Ascending aorta (tissue), 2 donors: ENCODE measurements around the gene PEX11B. TPM values are rescaled to one million over a fixed set of nuclear protein-coding genes. Genes with fewer than 3 reads are reported as not detected.

Source experiments
- DNase-seq, 2 donors: peaks; one replicate each; pipeline ENCODE4 v3.0.0-alpha.2; 2019; ENCODE audit warnings: low spot score in 2 of 2
- H3K27ac ChIP-seq, 2 donors: fragments of 200-600 bp; sonication (generic); one replicate each; pipeline ENCODE4 v1.5.1; 2016 to 2017; ENCODE audit warnings: mild to moderate bottlenecking in 1 of 2
- H3K27me3 ChIP-seq: fragments of 200-600 bp; sonication (generic); one replicate; pipeline ENCODE4 v1.5.1; 2017
- H3K36me3 ChIP-seq, 2 donors: fragments of 200-600 bp; sonication (generic); one replicate each; pipeline ENCODE4 v1.5.1; 2016
- H3K4me1 ChIP-seq, 2 donors: fragments of 200-600 bp; sonication (generic); one replicate each; pipeline ENCODE4 v1.5.1; 2016 to 2017; ENCODE audit warnings: mild to moderate bottlenecking in 1 of 2
- H3K4me3 ChIP-seq, 2 donors: fragments of 200-600 bp; sonication (generic); one replicate each; pipeline ENCODE4 v1.5.1; 2016 to 2017; ENCODE audit warnings: mild to moderate bottlenecking in 1 of 2
- H3K9me3 ChIP-seq, 2 donors: fragments of 200-600 bp; sonication (generic); one replicate each; pipeline ENCODE4 v1.5.1; 2016
- intact Hi-C: fragments of 100-400 bp; cut with DNase I; formaldehyde crosslinking; loops from one replicate; pipeline ENCODE4 v1.15.1; 2023
- total RNA-seq: library from RNA; depleted of rRNA; stranded (reverse); fragments of >200 nt; gene quantifications from one replicate; pipeline ENCODE4 v1.1.0, GENCODE V29; 2016
- TF ChIP-seq, protein P1 (sequence below), 3 experiments: fragments of 200-600 bp in 2 of 3; fragments of 450-650 bp in 1 of 3; sonication (generic) in 2 of 3; IDR thresholded peaks; one replicate each; pipeline ENCODE4 v1.5.1; 2016 to 2019; ENCODE audit warnings: antibody characterized with exemption in 3 of 3, mild to moderate bottlenecking in 1 of 3, moderate library complexity in 1 of 3

The PEX11B gene
- total RNA-seq, 1 donor from 2014 or later, result 11.2 TPM

DNA sequence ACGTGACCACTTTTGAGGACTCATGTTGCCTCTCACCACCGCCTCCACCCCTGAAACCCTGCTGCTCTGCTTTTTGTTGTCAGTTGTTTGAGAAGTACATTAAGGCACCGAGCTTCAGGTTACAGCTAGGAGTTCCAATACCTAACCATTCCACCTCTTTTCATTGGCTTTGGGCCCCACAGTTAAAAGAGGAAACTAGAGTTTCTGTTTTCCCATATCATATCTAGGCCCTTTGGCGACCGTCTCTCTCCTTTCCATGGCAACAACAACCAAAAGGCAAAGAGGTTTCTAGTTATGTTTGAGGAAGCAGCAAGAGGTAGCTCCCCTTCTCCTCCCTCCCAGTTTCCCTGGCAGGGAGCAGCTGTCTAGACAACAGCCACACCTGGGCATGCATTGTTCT lies 38.7 kb downstream of the PEX11B start:
- DNase-seq, result no peak
- intact Hi-C loops, result no loop called here
- Histone ChIP-seq H3K27me3 (no peaks in the 10 kb centered on the region), H3K4me1 (no peaks in the 10 kb centered on the region), H3K4me3 (no peak overlapping the region), H3K9me3 (no peaks in the 10 kb centered on the region), H3K36me3 (no peaks in the 10 kb centered on the region), H3K27ac (no peak overlapping the region)
- TF ChIP-seq, protein P1, sequence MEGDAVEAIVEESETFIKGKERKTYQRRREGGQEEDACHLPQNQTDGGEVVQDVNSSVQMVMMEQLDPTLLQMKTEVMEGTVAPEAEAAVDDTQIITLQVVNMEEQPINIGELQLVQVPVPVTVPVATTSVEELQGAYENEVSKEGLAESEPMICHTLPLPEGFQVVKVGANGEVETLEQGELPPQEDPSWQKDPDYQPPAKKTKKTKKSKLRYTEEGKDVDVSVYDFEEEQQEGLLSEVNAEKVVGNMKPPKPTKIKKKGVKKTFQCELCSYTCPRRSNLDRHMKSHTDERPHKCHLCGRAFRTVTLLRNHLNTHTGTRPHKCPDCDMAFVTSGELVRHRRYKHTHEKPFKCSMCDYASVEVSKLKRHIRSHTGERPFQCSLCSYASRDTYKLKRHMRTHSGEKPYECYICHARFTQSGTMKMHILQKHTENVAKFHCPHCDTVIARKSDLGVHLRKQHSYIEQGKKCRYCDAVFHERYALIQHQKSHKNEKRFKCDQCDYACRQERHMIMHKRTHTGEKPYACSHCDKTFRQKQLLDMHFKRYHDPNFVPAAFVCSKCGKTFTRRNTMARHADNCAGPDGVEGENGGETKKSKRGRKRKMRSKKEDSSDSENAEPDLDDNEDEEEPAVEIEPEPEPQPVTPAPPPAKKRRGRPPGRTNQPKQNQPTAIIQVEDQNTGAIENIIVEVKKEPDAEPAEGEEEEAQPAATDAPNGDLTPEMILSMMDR (IDR thresholded peaks at IDR 0.05), result no peak

DNA sequence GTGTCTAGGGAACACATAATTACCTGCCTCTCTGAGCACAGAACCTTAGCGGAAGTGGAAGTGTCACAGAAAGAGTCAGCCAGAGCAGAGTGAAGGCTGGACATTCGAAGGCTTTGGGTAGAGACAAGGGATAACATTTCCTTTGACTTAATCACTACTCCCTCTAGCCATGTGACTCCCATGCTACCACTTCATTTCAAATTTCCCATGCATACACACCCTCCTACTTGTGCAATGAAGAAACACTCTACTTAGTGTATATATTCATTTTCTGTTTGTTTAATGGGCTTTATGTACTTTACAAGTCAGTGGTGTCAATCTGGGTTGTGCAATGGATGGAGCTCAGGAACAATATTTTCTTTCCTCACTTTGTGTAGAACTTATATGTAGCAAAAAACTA lies 39.8 kb downstream of the PEX11B start:
- no peaks in the 10 kb centered on the region for H3K9me3 ChIP-seq
- DNase-seq, result no peak
- H3K4me1 ChIP-seq, result no peaks in the 10 kb centered on the region
- TF ChIP-seq, protein P1 (IDR thresholded peaks at IDR 0.05), result no peak
- H3K27ac ChIP-seq, result no peak overlapping the region
- intact Hi-C loops, result no loop called here
- no peaks in the 10 kb centered on the region for H3K36me3 ChIP-seq
- no peak overlapping the region for H3K4me3 ChIP-seq
- H3K27me3 ChIP-seq, result no peaks in the 10 kb centered on the region

DNA sequence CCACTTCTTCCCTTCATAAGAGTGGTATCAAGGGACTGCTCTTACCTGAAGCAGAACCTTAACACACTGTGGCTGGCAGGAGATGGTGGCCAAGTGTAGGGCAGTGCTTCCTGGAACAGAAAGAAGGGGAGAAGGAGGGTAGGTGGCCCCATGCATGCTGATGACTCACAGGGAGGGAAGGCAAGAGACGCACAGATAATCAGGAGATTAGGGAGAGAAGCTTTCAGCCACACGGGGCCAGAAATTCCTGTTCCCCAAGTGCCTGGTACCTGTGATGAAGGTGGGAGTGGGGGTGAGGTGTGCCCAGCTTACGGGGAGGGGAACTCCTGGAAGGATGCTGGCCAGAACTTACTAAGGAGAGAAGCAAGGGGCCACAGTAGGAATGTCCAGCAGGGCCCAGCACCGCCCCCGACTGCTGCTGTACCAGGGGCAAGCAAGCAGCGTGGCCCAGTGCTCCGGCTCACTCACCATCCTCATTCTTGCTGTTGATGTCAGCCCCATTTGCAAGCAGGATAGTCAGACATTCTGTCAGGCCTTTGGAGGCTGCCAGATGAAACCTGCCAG lies 40.5 kb downstream of the PEX11B start:
- DNase-seq, result no peak
- Histone ChIP-seq H3K36me3 (no peaks in the 10 kb centered on the region), H3K27me3 (no peaks in the 10 kb centered on the region), H3K27ac (no peak overlapping the region), H3K4me1 (peaks cover under 1 to 1% of the 10 kb centered on the region in 2 donors), H3K9me3 (no peaks in the 10 kb centered on the region), H3K4me3 (no peak overlapping the region)
- intact Hi-C loops, result no loop called here
- TF ChIP-seq, protein P1 (IDR thresholded peaks at IDR 0.05), result no peak

DNA sequence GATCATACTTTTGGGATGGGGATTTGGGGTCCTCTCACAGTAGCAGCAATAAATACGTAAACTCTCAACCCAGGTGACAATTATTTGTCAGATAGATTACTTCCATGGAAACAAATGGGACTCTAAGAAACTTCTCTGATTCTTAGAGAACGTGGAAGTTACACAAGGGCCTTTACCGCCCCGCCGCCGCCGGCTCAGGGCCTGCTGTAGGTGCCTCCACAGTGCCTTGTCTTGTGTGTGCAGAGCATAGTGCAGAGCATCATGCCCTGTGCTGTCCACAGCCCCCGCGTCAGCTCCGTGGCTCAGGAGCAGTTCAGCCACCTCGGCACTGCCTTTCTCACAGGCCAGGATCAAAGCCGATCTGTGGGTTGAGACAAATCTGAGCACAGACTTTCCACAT lies 43.9 kb downstream of the PEX11B start:
- Histone ChIP-seq H3K27ac (no peak overlapping the region), H3K4me1 (peaks cover 3 to 14% of the 10 kb centered on the region in 2 donors), H3K27me3 (no peaks in the 10 kb centered on the region), H3K36me3 (no peaks in the 10 kb centered on the region), H3K9me3 (no peaks in the 10 kb centered on the region), H3K4me3 (no peak overlapping the region)
- TF ChIP-seq, protein P1 (IDR thresholded peaks at IDR 0.05), result no peak
- DNase-seq, result no peak
- intact Hi-C loops, result no loop called here

DNA sequence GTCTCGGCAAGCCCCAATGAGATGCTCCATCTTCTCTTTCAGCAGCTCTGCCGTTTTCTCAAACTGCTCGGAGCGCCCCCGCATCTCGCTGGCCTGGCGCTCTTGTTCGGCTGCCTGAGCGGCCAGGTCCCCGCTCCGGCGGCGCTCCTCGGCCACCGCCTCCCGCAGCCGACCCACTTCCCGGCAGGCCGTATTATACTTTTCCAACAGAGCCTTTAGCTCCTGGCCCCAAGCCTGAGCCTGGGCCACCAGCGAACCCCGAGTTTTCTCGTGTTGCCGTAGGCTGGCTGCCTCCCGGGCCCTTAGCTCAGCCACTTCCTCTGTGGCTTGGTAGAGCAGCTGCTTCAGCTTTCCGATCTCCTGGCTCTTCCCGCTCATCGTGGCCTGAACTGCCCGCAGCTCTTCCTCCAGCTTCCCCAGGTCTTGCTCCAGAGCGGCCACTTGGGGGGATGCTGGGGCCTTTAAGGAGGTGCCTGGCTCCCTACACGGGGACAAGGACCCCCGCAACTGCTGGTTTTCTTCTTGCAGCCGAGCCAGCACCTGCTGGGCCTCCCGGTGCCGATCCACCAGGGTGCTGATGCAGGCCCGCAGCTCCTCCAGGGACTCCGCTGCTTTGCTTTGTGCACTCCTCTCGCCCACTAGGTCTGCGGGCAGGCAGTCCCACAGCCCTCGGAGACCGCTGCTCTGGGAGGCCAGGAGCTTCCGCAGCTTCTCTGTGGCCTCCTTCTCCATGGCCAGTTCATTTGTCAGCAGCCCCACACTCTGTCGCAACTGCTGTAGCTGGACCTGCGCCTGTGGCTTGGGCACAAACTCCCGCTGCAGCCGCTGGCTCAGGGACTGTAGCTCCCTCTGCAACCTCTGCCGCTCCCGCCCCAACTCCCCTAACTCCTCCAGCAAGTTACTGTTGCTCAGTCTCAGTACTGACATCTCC lies 46.3 kb downstream of the PEX11B start:
- no peaks in the 10 kb centered on the region for H3K9me3 ChIP-seq
- TF ChIP-seq, protein P1 (IDR thresholded peaks at IDR 0.05), result no peak
- peak in 1 of 2 donors; percentile 88 for DNase-seq
- H3K27ac ChIP-seq, result peak overlapping the region; percentile 86 to 93
- H3K4me1 ChIP-seq, result peaks cover 3 to 14% of the 10 kb centered on the region in 2 donors
- H3K4me3 ChIP-seq, result peak overlapping the region; percentile 63 to 71
- H3K27me3 ChIP-seq, result no peaks in the 10 kb centered on the region
- intact Hi-C loops, result no loop called here
- peaks cover 4 to 6% of the 10 kb centered on the region in 2 donors for H3K36me3 ChIP-seq
